ENCODE data around the gene RPN2. TPM values are rescaled to one million over a fixed set of nuclear protein-coding genes. Genes with fewer than 3 reads are reported as not detected.
A peak's percentile ranks its signal among the peaks of the same experiment; 100 is the strongest.

The RPN2 gene
- total and polyA plus RNA-seq, 10 of the 15 experiments (the other 5 are each of a cell fraction or from before 2014, with no cell fraction given) = 148 to 365 (median 228) TPM

DNA sequence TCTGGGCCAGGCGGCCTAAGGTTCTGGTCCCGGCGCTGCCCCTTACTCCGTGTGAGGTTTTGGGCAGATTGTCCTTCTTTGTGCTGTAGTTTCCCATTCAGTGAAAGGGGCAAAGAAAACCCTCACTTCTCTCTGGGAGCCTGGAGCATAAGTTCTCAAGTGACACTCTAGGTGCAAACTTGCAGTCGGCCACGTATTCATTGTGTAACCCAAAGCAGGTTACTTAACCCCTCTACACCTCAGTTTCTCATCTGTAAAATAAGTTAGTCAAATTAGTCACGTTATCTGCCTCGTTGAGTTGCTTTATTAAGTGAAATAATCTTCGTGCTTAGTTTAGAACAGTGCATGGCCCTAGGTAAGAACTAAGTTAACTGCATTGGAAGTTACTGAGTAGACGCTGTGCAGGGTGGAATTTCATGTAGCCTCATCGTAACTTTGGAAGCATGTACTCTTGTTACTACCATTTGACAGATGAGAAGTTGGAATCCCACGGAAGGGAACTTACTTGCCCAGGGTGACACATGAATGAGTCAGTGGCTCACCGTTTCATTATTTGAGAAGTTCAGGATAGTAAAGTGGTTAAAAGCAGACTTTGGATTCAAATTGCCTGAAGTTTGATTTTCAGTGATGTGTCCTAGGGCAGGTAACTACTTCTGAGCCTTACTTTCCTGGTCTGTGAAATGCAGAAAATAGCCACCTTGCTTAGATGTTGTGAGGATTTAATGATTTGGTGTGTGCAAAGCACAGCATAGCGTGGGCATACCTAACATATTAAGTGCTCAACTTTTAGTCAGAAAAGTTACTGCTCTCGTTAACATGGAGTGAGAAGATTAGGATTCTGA is 774 bp downstream of the RPN2 start:
- Histone ChIP-seq H3K4me1 (ENCODE audit: control insufficient read depth, insufficient read depth, low read length) (peaks cover 11% of the 10 kb centered on the region), H3K79me2 (ENCODE audit: control insufficient read depth, insufficient read depth, low read length) (peaks cover 65% of the 10 kb centered on the region), H4K20me1 (ENCODE audit: control insufficient read depth, insufficient read depth) (no peaks in the 10 kb centered on the region), H3K27ac (ENCODE audit: control insufficient read depth, insufficient read depth) (peak overlapping the region; percentile 98), H2AFZ (ENCODE audit: control insufficient read depth, low read depth, low read length) (peak overlapping the region; percentile 28; the same call in 1 of the 2 replicates), H3K4me3 (peak overlapping the region; percentile 92), H3K9me3 (replicated peaks; ENCODE audit: control insufficient read depth, insufficient read depth, low read length) (no peaks in the 10 kb centered on the region), H3K4me2 (ENCODE audit: control insufficient read depth, insufficient read depth) (peak overlapping the region; percentile 98), H3K9ac (ENCODE audit: control insufficient read depth, insufficient read depth, low read length) (peak overlapping the region; percentile 90), H3K36me3 (ENCODE audit: control insufficient read depth in 2 of 2, insufficient read depth in 2 of 2, low read length in 1 of 2) (peaks cover 0 to 12% of the 10 kb centered on the region in 2 experiments; a peak in 1 of 4 replicates), H3K27me3 (replicated peaks in 1 of 2; ENCODE audit: control insufficient read depth in 2 of 2, insufficient read depth in 2 of 2, low read length in 1 of 2) (no peaks in the 10 kb centered on the region)
- ChIA-PET CTCF (interaction anchor here (1.0 to 3.6 kb wide), 6 partner anchors 11 to 230 kb away, joined by 3 to 51 read pairs (median 7); partner anchors contain the start of gene RBL1), POLR2A (interaction anchor here (0.6 to 3.6 kb wide), 4 partner anchors 10 to 245 kb away, joined by 3 to 22 read pairs (median 16); partner anchors contain the start of gene RBL1), RAD21 (ENCODE audit: unreplicated experiment) (interaction anchor here (1.5 to 2.9 kb wide), 2 partner anchors 9 to 12 kb away, joined by 10 to 17 read pairs; no protein-coding TSS in a partner anchor), SMC1A (ENCODE audit: uncharacterized antibody, unreplicated experiment) (interaction anchor here (1.6 to 3.2 kb wide), 2 partner anchors 10 to 12 kb away, joined by 11 to 21 read pairs; no protein-coding TSS in a partner anchor)
- BruUV-seq (replicated peaks) = TSS peak; percentile 66
- FAIRE-seq (peak; percentile 38), ATAC-seq (no peak), DNase-seq (ENCODE audit: low read depth, low spot score) (no peak)
- intact Hi-C loops (cut with micrococcal nuclease; ENCODE audit: unreplicated experiment) = loop anchor here (5.0 to 10.0 kb wide), 2 partner anchors 83 to 175 kb away; partner anchors contain the start of gene RBL1
- WGBS (ENCODE audit: insufficient coverage, insufficient replicate concordance, low lambda C conversion rate, missing lambda C conversion rate) = 4% methylated on average over 15 of the region's 15 CpGs
- in situ Hi-C loops (cut with MboI) = no loop called here
- TF ChIP-seq, protein P1, sequence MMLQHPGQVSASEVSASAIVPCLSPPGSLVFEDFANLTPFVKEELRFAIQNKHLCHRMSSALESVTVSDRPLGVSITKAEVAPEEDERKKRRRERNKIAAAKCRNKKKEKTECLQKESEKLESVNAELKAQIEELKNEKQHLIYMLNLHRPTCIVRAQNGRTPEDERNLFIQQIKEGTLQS (IDR thresholded peaks at IDR 0.05; ENCODE audit: borderline replicate concordance, extremely low read depth, low read depth, low read length) = no peak
- TF ChIP-seq, protein P2, sequence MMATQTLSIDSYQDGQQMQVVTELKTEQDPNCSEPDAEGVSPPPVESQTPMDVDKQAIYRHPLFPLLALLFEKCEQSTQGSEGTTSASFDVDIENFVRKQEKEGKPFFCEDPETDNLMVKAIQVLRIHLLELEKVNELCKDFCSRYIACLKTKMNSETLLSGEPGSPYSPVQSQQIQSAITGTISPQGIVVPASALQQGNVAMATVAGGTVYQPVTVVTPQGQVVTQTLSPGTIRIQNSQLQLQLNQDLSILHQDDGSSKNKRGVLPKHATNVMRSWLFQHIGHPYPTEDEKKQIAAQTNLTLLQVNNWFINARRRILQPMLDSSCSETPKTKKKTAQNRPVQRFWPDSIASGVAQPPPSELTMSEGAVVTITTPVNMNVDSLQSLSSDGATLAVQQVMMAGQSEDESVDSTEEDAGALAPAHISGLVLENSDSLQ (IDR thresholded peaks at IDR 0.05) = no peak
- no peak for TF ChIP-seq SUPT20H (IDR thresholded peaks at IDR 0.05; ENCODE audit: borderline replicate concordance, control insufficient read depth, low read depth, low read length)
- TF ChIP-seq, protein P3, sequence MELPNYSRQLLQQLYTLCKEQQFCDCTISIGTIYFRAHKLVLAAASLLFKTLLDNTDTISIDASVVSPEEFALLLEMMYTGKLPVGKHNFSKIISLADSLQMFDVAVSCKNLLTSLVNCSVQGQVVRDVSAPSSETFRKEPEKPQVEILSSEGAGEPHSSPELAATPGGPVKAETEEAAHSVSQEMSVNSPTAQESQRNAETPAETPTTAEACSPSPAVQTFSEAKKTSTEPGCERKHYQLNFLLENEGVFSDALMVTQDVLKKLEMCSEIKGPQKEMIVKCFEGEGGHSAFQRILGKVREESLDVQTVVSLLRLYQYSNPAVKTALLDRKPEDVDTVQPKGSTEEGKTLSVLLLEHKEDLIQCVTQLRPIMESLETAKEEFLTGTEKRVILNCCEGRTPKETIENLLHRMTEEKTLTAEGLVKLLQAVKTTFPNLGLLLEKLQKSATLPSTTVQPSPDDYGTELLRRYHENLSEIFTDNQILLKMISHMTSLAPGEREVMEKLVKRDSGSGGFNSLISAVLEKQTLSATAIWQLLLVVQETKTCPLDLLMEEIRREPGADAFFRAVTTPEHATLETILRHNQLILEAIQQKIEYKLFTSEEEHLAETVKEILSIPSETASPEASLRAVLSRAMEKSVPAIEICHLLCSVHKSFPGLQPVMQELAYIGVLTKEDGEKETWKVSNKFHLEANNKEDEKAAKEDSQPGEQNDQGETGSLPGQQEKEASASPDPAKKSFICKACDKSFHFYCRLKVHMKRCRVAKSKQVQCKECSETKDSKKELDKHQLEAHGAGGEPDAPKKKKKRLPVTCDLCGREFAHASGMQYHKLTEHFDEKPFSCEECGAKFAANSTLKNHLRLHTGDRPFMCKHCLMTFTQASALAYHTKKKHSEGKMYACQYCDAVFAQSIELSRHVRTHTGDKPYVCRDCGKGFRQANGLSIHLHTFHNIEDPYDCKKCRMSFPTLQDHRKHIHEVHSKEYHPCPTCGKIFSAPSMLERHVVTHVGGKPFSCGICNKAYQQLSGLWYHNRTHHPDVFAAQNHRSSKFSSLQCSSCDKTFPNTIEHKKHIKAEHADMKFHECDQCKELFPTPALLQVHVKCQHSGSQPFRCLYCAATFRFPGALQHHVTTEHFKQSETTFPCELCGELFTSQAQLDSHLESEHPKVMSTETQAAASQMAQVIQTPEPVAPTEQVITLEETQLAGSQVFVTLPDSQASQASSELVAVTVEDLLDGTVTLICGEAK (IDR thresholded peaks at IDR 0.05; ENCODE audit: borderline replicate concordance) = no peak
- no peak for TF ChIP-seq TCF7 (IDR thresholded peaks at IDR 0.05; ENCODE audit: borderline replicate concordance)
- TF ChIP-seq MYC (IDR thresholded peaks at IDR 0.05; ENCODE audit: insufficient read depth, insufficient read length, insufficient replicate concordance, low read length, severe bottlenecking) = no peak
- no peak for TF ChIP-seq ETV6 (conservative IDR thresholded peaks at IDR 0.05 in 1 of 2, IDR thresholded peaks at IDR 0.05 in 1 of 2; ENCODE audit: borderline replicate concordance in 1 of 2, low read depth in 1 of 2)
- no peak for TF ChIP-seq IKZF2 (IDR thresholded peaks at IDR 0.05)
- TF ChIP-seq HDAC6 (IDR thresholded peaks at IDR 0.05; ENCODE audit: unreplicated experiment) = no peak
- no peak for TF ChIP-seq SPI1 (IDR thresholded peaks at IDR 0.05; ENCODE audit: borderline replicate concordance, insufficient read depth, low read depth, low read length)
- TF ChIP-seq IKZF1 (conservative IDR thresholded peaks at IDR 0.05) = no peak
- no peak for TF ChIP-seq FOS (IDR thresholded peaks at IDR 0.05; ENCODE audit: borderline replicate concordance, extremely low read depth, insufficient read length)
- TF ChIP-seq PAX8 (IDR thresholded peaks at IDR 0.05) = no peak
